ENCODE measurements around the gene LRRC8D.

GRCh38 chr1:89876463-89876862 lies 55.6 kb downstream of the LRRC8D start:
- TF ChIP-seq CTCF (conservative IDR thresholded peaks at IDR 0.05), result no peak
- no peak for TF ChIP-seq ZFX (IDR thresholded peaks at IDR 0.05)
